GM19463 (cell line): ENCODE results near the gene MRPL21.
"Not testable (repeated sequence)": the region's sequence is repeated elsewhere in the genome, so short reads cannot be mapped to it uniquely, and the experiment has no call there.

ENCODE experiments used
- ATAC-seq: cut with Tn5 transposase; IDR thresholded peaks from one replicate; pipeline ENCODE4 v1.9.1; 2021; ENCODE audit warnings: mild to moderate bottlenecking, moderate library complexity; ENCODE audit not compliant: unreplicated experiment

The MRPL21 gene

DNA sequence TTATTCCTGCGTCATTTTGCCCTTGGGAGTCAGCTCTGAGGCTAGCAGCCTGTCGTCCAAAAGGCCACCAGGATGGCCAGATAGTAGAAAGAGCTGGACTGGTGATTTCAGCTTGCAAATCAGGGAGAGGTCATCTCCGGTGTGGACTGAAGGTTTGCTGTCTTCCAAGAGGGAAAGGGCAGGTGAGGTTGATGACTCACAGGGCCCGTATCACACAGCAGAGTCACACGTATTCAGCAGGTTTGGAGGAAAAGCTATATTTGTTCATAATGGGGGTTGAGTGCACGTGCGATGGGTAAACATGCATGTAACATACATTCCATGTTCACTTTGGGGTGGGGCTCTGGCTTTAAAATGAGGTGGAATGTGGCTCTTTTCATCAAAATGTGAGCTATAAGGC is 25.6 kb downstream of the MRPL21 start:
- no peak for ATAC-seq

GRCh38 chr11:68872216-68873003 is 31.2 kb downstream of the MRPL21 start:
- no peak for ATAC-seq

- no peak for ATAC-seq
These were observed 33.2 kb downstream of the MRPL21 start for GRCh38 chr11:68870470-68870869.

DNA sequence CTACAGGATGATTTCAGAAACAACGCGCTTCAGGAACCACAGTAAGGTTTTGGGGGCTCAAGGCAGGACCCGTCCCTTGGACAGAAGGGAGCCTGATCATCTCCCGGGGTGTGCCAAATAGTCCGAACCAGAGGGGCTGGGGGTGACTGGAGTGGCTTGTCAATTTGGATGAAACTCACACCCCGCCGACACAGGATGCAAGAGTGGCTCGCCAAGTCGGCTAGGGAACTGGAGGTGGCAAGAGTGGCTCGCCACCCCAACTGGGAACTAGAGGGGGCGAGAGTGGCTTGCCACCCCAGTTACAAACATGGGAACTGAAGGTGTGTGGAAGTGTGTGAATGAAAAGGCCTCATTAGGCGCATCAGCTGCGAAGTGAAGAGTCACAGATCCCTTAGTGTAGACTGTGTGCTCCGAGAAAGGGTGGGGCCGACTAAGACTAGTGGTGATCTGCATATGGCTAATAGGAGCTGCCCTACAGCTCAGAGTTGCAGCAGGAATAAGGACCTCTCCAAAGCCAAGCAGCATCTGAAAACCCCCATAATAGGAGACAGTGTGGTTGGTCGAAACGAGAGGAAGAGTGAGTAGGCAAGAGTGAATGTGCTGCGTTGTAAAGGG is 35.3 kb downstream of the MRPL21 start:
- ATAC-seq = no peak

- no peak for ATAC-seq
These were observed 36.6 kb downstream of the MRPL21 start for GRCh38 chr11:68867066-68867465.

DNA sequence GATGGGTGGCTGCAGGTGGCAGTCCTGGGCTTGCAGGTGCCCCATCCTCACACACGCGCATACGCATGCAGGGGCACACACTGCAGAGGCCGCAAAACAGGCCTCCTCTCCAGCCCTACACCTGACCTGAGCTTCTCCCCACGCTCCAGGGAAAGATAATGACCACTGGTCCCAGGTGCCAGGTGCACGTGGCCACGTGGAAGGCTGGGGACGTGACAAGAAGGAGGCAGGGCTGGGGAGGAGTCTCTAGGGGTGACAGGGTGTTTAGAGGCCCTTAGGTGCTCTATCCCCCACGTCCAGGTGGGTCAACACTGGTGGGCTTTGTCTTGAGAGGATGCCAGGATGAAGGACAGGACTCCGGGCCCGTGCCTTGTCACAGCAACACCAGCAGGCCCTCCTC is 38.4 kb downstream of the MRPL21 start:
- no peak for ATAC-seq

DNA sequence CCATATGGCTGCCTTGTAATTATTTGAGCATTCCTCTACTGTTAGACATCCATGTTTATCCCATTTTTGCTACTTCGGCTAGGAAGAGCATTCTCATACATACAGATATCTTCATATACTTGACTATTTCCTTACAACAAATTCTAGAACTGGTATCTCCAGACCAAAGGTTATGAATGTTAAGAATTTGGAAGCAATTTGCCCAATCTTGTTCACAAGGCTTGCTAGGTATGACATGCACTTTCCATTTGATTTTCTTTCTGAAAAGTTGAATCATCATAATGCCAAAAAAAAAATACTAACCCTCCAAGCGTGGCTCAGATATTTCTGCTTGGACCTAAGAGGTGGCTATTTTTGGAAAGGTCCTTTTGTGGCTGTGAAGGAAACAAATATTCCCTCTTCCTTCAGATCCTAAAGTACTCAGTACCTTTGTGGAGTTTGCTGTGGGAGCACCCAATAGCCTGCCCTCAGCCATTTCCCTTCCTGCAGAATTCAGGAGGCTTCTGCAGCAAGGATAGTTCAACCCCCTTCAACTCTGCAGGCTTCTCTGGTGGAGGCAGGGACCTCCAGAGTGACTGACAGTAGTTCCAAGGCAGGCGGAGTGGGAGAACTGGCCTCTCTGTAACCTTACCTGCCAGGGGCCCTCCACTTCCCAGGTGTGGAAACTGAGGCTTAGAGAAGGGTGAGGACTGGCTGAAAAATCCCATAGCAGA is 39.9 kb downstream of the MRPL21 start:
- no peak for ATAC-seq

GRCh38 chr11:68862421-68862820 is 41.2 kb downstream of the MRPL21 start:
- no peak for ATAC-seq

DNA sequence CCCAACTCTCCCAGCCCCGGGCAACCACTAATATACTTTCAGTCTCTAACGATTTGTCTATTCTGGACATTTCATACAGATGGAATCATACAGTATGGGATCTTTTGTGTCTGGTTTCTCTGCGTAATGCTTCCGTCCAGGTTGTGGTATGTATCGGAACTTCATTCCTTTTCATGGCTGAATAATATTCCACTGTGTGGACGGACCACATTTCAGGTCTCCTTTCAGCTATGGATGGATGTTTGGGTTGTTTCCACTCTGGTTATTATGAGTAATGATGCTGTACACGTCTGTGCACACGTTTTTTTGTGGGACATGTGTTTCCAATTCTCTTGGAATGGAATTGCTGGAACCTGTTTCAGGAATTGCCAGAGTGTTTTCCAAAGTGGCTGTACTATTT is 44.5 kb downstream of the MRPL21 start:
- ATAC-seq = no peak

DNA sequence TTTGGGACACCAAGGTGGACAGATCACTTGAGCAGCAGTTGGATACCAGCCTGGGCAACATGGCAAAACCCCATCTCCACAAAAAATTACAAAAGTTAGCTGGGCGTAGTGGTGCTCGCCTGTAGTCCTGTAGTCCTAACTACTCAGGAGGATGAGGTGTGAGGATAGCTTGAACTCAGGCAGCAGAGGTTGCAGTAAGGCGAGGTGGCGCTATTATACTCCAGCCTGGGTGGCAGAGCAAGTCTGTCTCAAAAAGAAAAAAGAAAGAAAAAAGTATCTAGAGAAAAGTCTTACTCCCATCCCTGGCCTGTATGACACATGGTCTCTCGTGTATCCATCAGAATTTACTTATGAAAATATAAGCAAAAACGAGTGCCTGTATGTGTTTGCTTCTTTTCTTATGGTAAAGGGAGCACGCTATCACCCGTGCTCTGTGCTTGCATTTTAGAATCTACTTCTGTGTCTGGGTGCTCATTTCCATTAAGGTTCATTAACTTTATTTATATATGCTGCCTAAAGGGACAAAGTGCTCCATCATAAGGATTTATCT is 46.5 kb downstream of the MRPL21 start:
- no peak for ATAC-seq

GRCh38 chr11:68856425-68857030 is 47.1 kb downstream of the MRPL21 start:
- not testable (repeated sequence) for ATAC-seq

GRCh38 chr11:68855205-68855981 is 48.2 kb downstream of the MRPL21 start:
- no peak for ATAC-seq

DNA sequence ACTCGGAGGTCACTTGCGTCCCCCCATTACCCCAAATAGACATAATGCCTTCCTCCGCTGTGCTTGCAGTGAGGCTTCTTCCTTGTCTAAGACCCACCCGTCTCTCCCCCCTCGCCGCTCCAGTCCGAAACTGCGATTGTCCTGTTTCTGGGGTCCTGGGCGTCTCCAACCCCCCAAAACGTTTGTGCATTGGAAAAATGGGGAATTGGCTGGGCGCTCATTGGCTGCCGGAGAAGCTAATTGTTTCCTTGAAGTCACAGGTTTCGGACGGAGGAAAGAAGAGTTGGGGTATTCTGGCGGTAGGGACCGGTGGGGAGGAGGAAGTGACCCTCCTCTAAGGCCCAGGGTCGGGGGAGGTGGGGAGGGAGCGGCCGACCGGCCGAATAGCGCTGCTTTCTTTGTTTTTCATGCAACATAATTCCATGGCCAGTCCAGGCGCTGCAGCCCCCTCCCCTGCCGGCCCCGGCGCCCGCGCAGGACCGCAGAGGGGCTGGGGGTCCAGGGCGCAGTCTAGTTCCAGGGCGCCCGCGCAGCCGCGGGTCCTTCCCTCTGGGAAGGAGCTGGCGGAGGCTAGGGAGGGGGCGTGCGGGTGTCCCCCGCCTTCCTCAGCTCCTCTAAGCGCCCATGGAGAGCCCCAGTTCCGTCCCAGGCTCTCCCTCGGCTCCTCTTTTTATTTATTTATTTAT is 49.2 kb downstream of the MRPL21 start:
- no peak for ATAC-seq

GRCh38 chr11:68852628-68853027 is 51.0 kb downstream of the MRPL21 start:
- ATAC-seq = no peak

DNA sequence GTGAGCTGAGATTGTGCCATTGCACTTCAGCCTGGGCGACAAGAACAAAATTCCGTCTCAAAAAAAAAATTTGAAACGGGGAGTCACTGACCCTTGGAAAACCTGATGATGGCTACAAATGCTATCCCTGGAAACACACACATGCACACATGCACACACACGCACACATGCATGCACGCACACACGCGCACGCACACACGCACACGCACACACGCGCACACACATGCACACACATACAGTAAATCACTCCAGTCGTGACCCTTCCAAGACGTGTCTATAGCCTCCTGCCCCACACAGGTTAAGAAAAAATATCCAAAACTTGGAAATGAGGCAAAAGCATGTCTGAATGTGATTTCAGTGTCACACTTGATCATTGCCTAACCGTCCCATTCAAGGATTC is 55.2 kb downstream of the MRPL21 start:
- no peak for ATAC-seq

DNA sequence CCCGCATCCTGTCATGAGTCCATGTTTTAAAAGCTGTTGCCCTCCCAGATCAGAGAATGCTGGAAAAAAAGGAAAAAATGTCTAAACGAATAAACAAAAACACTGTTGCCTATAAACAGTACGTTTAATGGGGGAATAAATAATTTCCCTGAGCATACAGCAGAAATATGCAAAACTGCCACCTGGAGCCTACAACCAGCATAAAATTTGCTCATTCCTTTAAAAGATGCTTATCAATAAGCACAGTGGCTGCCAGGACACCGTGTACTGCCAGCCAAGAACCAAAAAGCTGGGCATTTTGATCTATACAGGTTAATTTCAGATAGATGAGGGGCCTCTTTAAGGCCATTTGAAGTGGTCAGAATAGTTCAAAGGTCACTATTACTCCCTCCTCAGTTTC is 56.2 kb downstream of the MRPL21 start:
- ATAC-seq = no peak

- no peak for ATAC-seq
These were observed 58.2 kb downstream of the MRPL21 start for GRCh38 chr11:68845351-68846002.

DNA sequence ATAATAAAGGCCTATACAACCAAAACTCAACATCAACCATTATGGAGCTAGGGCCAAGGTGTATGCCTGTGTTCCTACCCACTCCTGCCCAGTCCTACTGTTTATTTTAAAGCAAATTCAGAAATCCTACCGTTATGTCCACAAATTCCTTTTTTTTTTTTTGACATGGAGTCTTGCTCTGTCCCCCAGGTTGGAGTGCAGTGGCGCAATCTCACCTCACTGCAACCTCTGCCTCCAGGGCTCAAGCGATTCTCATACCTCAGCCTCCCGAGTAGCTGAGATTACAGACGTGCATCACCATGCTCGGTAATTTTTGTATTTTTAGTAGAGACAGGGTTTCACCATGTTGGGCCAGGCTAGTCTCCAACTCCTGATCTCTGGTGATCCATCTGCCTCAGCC is 58.8 kb downstream of the MRPL21 start:
- ATAC-seq = no peak

DNA sequence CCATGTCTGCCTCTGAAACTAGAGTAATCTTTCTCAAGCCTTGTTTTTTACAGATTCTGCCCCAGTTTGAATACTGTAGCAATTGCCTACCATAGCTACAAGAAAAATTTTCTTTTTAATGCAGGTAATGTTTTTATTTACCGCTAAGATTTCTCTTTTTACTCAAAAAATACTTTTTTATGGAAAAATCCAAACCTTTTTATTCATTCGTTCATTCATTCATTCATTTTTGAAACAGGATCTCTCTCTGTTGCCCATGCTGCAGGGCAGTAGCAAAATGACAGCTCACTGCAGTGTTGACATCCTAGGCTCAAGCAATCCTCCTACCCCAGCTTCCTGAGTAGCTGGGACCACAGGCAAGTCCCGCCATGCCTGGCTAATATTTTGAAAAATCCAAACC is 59.3 kb downstream of the MRPL21 start:
- ATAC-seq = no peak
